Stimulated activated CD4-positive, alpha-beta T cell treated with anti-CD3 and anti-CD28 coated beads, Interleukin-15, amount 100 ng/mL, for 48 hours (primary cell): ENCODE results near the gene ZMYND8.

Source experiments
- DNase-seq, 2 donors: peaks; one replicate each; pipeline ENCODE4 v3.0.0-alpha.2; 2020; ENCODE audit warnings: low read depth in 2 of 2

ZMYND8 gene

GRCh38 chr20:47175493-47175892 lies 181.0 kb downstream of the ZMYND8 start:
- no peak for DNase-seq

DNA sequence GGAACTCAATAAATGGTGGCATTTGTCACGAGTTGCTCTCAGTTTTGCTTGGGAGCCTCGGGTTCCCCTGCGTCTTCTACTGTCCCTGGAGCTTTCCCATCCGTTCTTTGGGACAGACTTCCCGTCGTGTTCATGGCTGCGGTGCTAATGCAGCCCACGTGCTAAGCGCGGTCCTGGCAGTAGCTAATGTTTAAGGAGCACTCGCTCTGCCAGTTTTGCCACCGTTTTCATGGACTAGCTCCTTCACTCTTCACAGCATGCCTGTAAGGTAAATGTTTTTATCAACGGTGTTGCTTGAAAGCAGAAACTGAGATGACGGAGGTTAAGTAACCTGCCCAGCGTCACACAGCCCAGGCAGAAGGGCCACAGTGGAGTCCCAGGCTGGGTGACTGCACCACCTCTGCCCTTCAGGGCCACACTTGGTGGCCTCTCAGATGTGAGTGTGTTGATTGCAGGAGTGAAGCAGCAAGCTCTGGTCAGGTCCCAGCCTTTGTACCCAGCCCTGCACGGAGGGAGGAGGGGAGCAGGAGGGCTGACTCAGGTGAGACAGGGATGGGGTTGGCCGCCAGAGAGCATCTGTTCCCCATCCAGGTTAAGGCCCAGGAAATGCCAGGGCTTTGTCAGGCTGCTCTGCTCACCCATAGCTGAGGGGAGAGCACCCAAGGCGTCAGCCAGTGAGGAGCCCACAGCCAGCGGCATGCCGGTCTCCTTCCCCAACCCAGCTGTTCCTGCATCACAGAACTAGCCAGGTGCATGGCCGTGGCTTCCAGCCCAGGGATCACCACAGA lies 181.8 kb downstream of the ZMYND8 start:
- no peak for DNase-seq

DNA sequence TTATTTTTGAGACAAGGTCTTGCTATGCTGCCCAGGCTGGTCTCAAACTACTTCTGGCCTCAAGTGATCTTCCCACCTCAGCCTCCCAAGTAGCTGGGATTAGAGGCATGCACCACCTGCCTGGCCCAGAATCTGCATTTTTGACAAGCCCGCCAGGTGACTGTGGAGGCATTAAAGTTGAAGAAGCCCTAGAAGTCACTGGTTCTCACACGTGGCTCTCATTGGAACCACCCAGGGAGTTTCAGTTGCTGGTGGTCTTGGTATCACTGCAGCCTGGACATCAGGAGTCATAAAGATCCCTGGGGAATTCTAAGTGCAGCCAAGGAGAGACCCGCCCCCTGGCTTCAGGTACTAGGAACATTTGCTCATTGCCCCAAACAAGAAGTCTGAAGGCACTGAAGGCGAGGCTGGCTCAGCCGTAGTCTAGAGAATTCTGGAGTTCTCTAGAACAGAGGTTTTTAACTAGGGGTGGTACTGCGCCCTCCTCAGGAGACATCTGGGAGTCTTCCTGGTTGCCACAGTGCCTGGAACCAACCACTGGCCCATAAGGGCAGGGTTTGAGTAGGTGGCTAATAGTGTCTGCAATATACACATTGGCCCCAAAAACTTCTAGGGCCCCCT lies 182.8 kb downstream of the ZMYND8 start:
- no peak for DNase-seq

DNA sequence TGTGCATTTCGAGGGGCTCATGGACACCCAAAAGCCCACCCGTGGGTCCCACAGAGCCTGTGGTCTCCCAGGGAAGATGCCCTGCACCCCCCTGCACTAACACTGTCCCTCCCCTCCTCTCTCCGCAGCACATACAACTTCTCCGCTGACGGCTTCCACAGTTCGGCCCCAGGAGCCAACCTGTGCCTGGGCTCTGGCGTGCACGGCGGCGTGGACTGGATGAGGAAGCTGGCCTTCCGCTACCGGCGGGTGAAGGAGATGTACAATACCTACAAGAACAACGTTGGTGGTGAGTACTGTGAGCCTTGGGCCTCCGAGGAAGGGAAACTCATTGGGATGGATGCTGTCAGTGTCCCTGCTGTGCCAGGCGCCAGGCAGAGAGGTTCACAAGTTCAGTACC lies 183.9 kb downstream of the ZMYND8 start:
- DNase-seq = no peak

GRCh38 chr20:47167846-47168245 lies 188.7 kb downstream of the ZMYND8 start:
- DNase-seq = no peak

DNA sequence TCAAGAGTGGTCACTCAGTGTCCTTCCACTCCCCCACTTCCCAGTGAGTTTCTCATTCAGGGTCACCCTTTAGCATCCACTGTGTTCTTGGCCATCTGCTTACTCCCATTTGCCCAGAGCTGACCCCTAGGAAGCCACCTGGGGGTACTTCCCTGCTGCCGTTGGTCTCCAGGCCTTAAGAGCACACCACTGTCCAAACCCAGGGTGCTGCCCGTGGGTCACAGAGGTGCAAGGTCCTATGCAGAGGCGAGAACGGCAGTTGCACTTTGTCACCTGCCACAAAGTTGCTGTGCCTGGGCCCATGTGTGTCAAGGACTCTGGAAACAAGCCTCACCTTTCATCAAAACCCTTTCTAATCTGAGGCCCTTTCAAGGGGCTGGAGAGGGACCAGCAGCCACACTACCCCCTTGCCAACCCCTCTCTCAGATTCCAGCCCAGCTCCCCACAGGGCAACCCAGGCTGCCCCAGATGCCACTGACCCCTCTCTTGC lies 191.1 kb downstream of the ZMYND8 start:
- no peak for DNase-seq

DNA sequence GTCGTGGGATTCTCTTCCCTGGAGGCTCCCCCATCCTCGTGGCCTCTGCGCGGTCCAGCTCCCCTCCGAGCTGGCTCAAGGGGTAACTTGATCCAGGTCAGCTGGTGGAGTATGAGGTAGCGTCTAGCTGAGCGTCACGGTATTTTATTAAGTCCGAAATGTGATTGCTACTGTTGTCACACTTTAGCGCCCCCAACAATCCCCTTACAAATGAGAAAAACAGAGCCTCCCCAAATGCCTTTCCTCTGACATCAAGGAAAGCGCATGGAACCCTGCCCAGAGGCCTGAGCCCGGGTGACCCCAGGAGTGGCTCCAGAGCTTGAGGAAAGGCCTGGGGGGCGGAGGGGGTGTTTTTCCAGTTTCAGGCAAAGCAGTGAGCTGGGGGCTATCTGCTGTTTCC lies 192.4 kb downstream of the ZMYND8 start:
- DNase-seq = no peak

- DNase-seq = no peak
Measured at GRCh38 chr20:47161411-47161810, 195.1 kb downstream of the ZMYND8 start.

- no peak for DNase-seq
Measured at GRCh38 chr20:47160992-47161391, 195.5 kb downstream of the ZMYND8 start.

- DNase-seq = no peak
Measured at GRCh38 chr20:47160240-47160639, 196.3 kb downstream of the ZMYND8 start.
